H9 (cell line): ENCODE results near the gene NPC1. TPM values are rescaled to one million over a fixed set of nuclear protein-coding genes. Genes with fewer than 3 reads are reported as not detected.

Experiments used
- DNase-seq: peaks from one replicate; pipeline ENCODE4 v3.0.0-alpha.2; 2017
- H2AFZ ChIP-seq: one replicate; pipeline ENCODE4 v1.6.1; 2013; ENCODE audit warnings: mild to moderate bottlenecking, low read length, control low read depth, moderate library complexity
- H2AK5ac ChIP-seq: 2 replicates; pipeline ENCODE4 v1.6.1; 2013; ENCODE audit warnings: low read length, control low read depth, mixed read lengths; ENCODE audit not compliant: insufficient read length
- H2BK120ac ChIP-seq: one replicate; pipeline ENCODE4 v1.6.1; 2013; ENCODE audit warnings: low read depth, mild to moderate bottlenecking, low read length, control low read depth, inconsistent platforms; ENCODE audit not compliant: poor library complexity, severe bottlenecking
- H2BK12ac ChIP-seq: 2 replicates; pipeline ENCODE4 v1.6.1; 2013; ENCODE audit warnings: low read length, control low read depth, mixed read lengths, low read depth; ENCODE audit not compliant: insufficient read length
- H2BK15ac ChIP-seq: 2 replicates; pipeline ENCODE4 v1.6.1; 2013; ENCODE audit warnings: low read depth, low read length, control low read depth
- H2BK20ac ChIP-seq: one replicate; pipeline ENCODE4 v1.6.1; 2013; ENCODE audit warnings: low read depth, mild to moderate bottlenecking, low read length, control low read depth, inconsistent platforms; ENCODE audit not compliant: poor library complexity, severe bottlenecking
- H2BK5ac ChIP-seq: 2 replicates; pipeline ENCODE4 v1.6.1; 2013; ENCODE audit warnings: low read length, control low read depth, mixed read lengths; ENCODE audit not compliant: insufficient read length
- H3K14ac ChIP-seq: 2 replicates; pipeline ENCODE4 v1.6.1; 2013; ENCODE audit warnings: low read length, control low read depth; ENCODE audit not compliant: insufficient read depth
- H3K18ac ChIP-seq: 2 replicates; pipeline ENCODE4 v1.6.1; 2013; ENCODE audit warnings: low read depth, mild to moderate bottlenecking, mixed read lengths, low read length, control low read depth; ENCODE audit not compliant: insufficient read length
- H3K23ac ChIP-seq: 2 replicates; pipeline ENCODE4 v1.6.1; 2013; ENCODE audit warnings: low read length, control low read depth, mixed read lengths, low read depth; ENCODE audit not compliant: insufficient read length
- H3K23me2 ChIP-seq: 2 replicates; pipeline ENCODE4 v1.6.1; 2013; ENCODE audit warnings: low read depth, mild to moderate bottlenecking, mixed read lengths, low read length, control low read depth; ENCODE audit not compliant: insufficient read length, poor library complexity, severe bottlenecking
- H3K27ac ChIP-seq: 2 replicates; pipeline ENCODE4 v1.5.1; 2013; ENCODE audit warnings: low read length, control low read depth, mixed read lengths, low read depth; ENCODE audit not compliant: insufficient read length
- H3K27me3 ChIP-seq: 2 replicates; pipeline ENCODE4 v1.6.1; 2013; ENCODE audit warnings: low read length, control low read depth, inconsistent platforms; ENCODE audit not compliant: insufficient read depth
- H3K4ac ChIP-seq: 2 replicates; pipeline ENCODE4 v1.6.1; 2013; ENCODE audit warnings: low read depth, mild to moderate bottlenecking, control low read depth, inconsistent platforms, low read length, moderate library complexity
- H3K4me1 ChIP-seq: 2 replicates; pipeline ENCODE4 v1.6.1; 2013; ENCODE audit warnings: low read length, control low read depth, inconsistent platforms; ENCODE audit not compliant: insufficient read depth
- H3K4me2 ChIP-seq: 2 replicates; pipeline ENCODE4 v1.6.1; 2013; ENCODE audit warnings: low read length, control low read depth, mixed read lengths; ENCODE audit not compliant: insufficient read length, insufficient read depth
- H3K56ac ChIP-seq: 2 replicates; pipeline ENCODE4 v1.6.1; 2013; ENCODE audit warnings: low read depth, mild to moderate bottlenecking, mixed read lengths, low read length, control low read depth; ENCODE audit not compliant: insufficient read length
- H3K79me1 ChIP-seq: 2 replicates; pipeline ENCODE4 v1.6.1; 2013; ENCODE audit warnings: low read depth, mild to moderate bottlenecking, moderate library complexity, low read length, control low read depth, inconsistent platforms; ENCODE audit not compliant: insufficient read depth, poor library complexity, severe bottlenecking
- H3K79me2 ChIP-seq: 2 replicates; pipeline ENCODE4 v1.6.1; 2013; ENCODE audit warnings: low read length, control low read depth, inconsistent platforms; ENCODE audit not compliant: insufficient read depth
- H3K9ac ChIP-seq: 2 replicates; pipeline ENCODE4 v1.6.1; 2013; ENCODE audit warnings: low read length, control low read depth, mixed read lengths; ENCODE audit not compliant: insufficient read length; ENCODE audit errors: extremely low read depth
- H3K9me3 ChIP-seq: one replicate; pipeline ENCODE4 v1.6.1; 2013; ENCODE audit warnings: low read depth, low read length, inconsistent platforms; ENCODE audit not compliant: control insufficient read depth
- H3T11ph ChIP-seq: one replicate; pipeline ENCODE4 v1.6.1; 2013; ENCODE audit warnings: mild to moderate bottlenecking, low read length, control low read depth, inconsistent platforms
- H4K20me1 ChIP-seq: one replicate; pipeline ENCODE4 v1.6.1; 2013; ENCODE audit not compliant: control insufficient read depth, insufficient read length, insufficient read depth
- H4K5ac ChIP-seq: 2 replicates; pipeline ENCODE4 v1.6.1; 2013; ENCODE audit warnings: low read depth, mild to moderate bottlenecking, mixed read lengths, low read length, control low read depth; ENCODE audit not compliant: insufficient read length
- H4K8ac ChIP-seq: replicated peaks from 2 replicates; pipeline ENCODE4 v1.6.1; 2013; ENCODE audit warnings: low read length, control low read depth, mixed read lengths, low read depth; ENCODE audit not compliant: insufficient read length
- H4K91ac ChIP-seq: 2 replicates; pipeline ENCODE4 v1.6.1; 2013; ENCODE audit warnings: low read depth, mild to moderate bottlenecking, moderate library complexity, mixed read lengths, low read length, control low read depth; ENCODE audit not compliant: insufficient read length
- H3K27ac Mint-ChIP-seq, 3 experiments: 2 replicates in 2 of 3; 3 replicates in 1 of 3; pipeline ENCODE4 v1.8.0; 2020 to 2021; ENCODE audit warnings: mixed read lengths in 3 of 3, mild to moderate bottlenecking in 1 of 3, moderate library complexity in 1 of 3
- H3K27me3 Mint-ChIP-seq: 2 replicates; pipeline ENCODE4 v1.8.0; 2021; ENCODE audit warnings: low read depth, mild to moderate bottlenecking, moderate library complexity, mixed read lengths
- H3K36me3 Mint-ChIP-seq, 3 experiments: 2 replicates in 2 of 3; 3 replicates in 1 of 3; pipeline ENCODE4 v1.8.0; 2020 to 2021; ENCODE audit warnings: low read depth in 3 of 3, mixed read lengths in 3 of 3; ENCODE audit not compliant: insufficient read depth in 1 of 3
- H3K4me1 Mint-ChIP-seq, 2 experiments: 2 replicates each; pipeline ENCODE4 v1.8.0; 2020; ENCODE audit warnings: mixed read lengths in 2 of 2
- H3K4me3 Mint-ChIP-seq, 2 experiments: 2 replicates in 1 of 2; 3 replicates in 1 of 2; pipeline ENCODE4 v1.8.0; 2020 to 2021; ENCODE audit warnings: mild to moderate bottlenecking in 2 of 2, mixed read lengths in 2 of 2, moderate library complexity in 1 of 2
- H3K9me3 Mint-ChIP-seq, 2 experiments: 2 replicates in 1 of 2; 3 replicates in 1 of 2; pipeline ENCODE4 v1.8.0; 2020; ENCODE audit warnings: mild to moderate bottlenecking in 2 of 2, mixed read lengths in 2 of 2, moderate library complexity in 1 of 2
- CTCF ChIP-seq: fragments of 200-600 bp; sonication (generic); conservative IDR thresholded peaks from 3 replicates; pipeline ENCODE4 v1.8.0; 2021; ENCODE audit warnings: antibody characterized with exemption, mild to moderate bottlenecking
- WGBS: extraction: QIAGEN DNeasy Blood & Tissue Kit; methylation state at CpG from one replicate; pipeline ENCODE4 v1.1.7; 2013; ENCODE audit warnings: missing lambda C conversion rate, low lambda C conversion rate, mixed read lengths; ENCODE audit not compliant: insufficient read length; ENCODE audit errors: extremely low coverage; 5-methylcytosine and 5-hydroxymethylcytosine counted together
- total RNA-seq: library from RNA; stranded (reverse); gene quantifications from 2 replicates; pipeline ENCODE4 v1.2.1, GENCODE V29; 2021

Gene NPC1
- total RNA-seq, 1 experiment from 2014 or later = 24.2 TPM

GRCh38 chr18:23521271-23521670 lies 65.0 kb downstream of the NPC1 start:
- Histone ChIP-seq H2BK20ac (no peak overlapping the region), H3K27ac (no peak overlapping the region), H3K56ac (no peak overlapping the region), H3K27me3 (no peaks in the 10 kb centered on the region), H3K4ac (no peak overlapping the region), H3K4me2 (no peak overlapping the region), H4K8ac (no peak overlapping the region), H3K23ac (no peak overlapping the region), H3K9ac (no peak overlapping the region), H4K5ac (no peak overlapping the region), H3T11ph (no peak overlapping the region), H2BK12ac (no peak overlapping the region), H2AFZ (no peak overlapping the region), H3K4me1 (no peaks in the 10 kb centered on the region), H3K14ac (no peak overlapping the region), H2BK120ac (no peak overlapping the region), H4K20me1 (no peaks in the 10 kb centered on the region), H2BK15ac (no peak overlapping the region), H2BK5ac (no peak overlapping the region), H3K23me2 (no peaks in the 10 kb centered on the region), H3K9me3 (no peaks in the 10 kb centered on the region), H3K18ac (no peak overlapping the region), H2AK5ac (no peak overlapping the region), H4K91ac (no peak overlapping the region), H3K79me2 (no peaks in the 10 kb centered on the region), H3K79me1 (no peaks in the 10 kb centered on the region)
- no peaks in the 10 kb centered on the region for H3K9me3 Mint-ChIP-seq
- H3K36me3 Mint-ChIP-seq = peaks cover 17 to 79% (median 60%) of the 10 kb centered on the region in 3 experiments; a peak in 6 of 7 replicates
- DNase-seq = no peak
- no peak overlapping the region for H3K27ac Mint-ChIP-seq
- H3K27me3 Mint-ChIP-seq = no peaks in the 10 kb centered on the region
- no peak for TF ChIP-seq CTCF
- 0 out of 4 replicates have a peak, but pooled peaks cover 0 to 3% of the 10 kb centered on the region in 2 experiments for H3K4me1 Mint-ChIP-seq
- H3K4me3 Mint-ChIP-seq = no peak overlapping the region
- whole genome bisulfite sequencing = no CpG with 5 or more reads among the region's 7 CpGs
